22Rv1 (cell line): Measurements from ENCODE around the gene SLC8A1.

Source experiments
- ZFX ChIP-seq: fragments of 450-650 bp; IDR thresholded peaks from 2 replicates; pipeline ENCODE4 v1.6.1; 2017; ENCODE audit warnings: antibody characterized with exemption, borderline replicate concordance
- TF ChIP-seq, protein P1 (sequence below): fragments of 450-650 bp; IDR thresholded peaks from 2 replicates; pipeline ENCODE4 v1.5.1; 2017; ENCODE audit warnings: mild to moderate bottlenecking

DNA sequence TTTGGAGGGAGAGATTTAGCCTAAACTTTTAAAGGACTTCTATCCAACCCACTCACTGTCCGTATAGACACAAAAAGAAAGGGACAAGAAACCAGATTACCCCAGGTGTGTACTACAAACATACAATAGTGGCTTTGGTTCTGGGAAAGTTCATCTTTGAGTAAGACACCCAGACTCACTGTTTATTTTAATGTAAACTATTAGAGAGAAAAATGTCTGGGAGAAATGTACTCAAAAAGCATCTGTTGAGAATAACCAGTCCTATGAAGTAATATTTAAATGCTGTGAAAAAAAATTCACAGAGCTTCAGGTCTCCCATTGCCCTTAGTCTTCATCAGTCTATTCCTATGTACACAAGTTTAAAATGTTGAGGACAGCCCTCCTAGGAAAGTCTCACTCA is 107.5 kb downstream of the SLC8A1 start:
- TF ChIP-seq, protein P1, sequence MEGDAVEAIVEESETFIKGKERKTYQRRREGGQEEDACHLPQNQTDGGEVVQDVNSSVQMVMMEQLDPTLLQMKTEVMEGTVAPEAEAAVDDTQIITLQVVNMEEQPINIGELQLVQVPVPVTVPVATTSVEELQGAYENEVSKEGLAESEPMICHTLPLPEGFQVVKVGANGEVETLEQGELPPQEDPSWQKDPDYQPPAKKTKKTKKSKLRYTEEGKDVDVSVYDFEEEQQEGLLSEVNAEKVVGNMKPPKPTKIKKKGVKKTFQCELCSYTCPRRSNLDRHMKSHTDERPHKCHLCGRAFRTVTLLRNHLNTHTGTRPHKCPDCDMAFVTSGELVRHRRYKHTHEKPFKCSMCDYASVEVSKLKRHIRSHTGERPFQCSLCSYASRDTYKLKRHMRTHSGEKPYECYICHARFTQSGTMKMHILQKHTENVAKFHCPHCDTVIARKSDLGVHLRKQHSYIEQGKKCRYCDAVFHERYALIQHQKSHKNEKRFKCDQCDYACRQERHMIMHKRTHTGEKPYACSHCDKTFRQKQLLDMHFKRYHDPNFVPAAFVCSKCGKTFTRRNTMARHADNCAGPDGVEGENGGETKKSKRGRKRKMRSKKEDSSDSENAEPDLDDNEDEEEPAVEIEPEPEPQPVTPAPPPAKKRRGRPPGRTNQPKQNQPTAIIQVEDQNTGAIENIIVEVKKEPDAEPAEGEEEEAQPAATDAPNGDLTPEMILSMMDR, result no peak
- TF ChIP-seq ZFX, result no peak
